MG63 (cell line): ENCODE data around the gene MS4A6A. TPM values are rescaled to one million over a fixed set of nuclear protein-coding genes. Genes with fewer than 3 reads are reported as not detected.
A peak's percentile ranks its signal among the peaks of the same experiment; 100 is the strongest.
"Not testable (repeated sequence)": the region's sequence is repeated elsewhere in the genome, so short reads cannot be mapped to it uniquely, and the experiment has no call there.

Source experiments
- DNase-seq: peaks from one replicate; pipeline ENCODE4 v3.0.0-alpha.2; 2020
- H3K27me3 ChIP-seq: fragments of 250-450 bp; sonication (Bioruptor Pico); 2 replicates; pipeline ENCODE4 v1.5.1; 2020; ENCODE audit warnings: mild to moderate bottlenecking, moderate library complexity
- H3K36me3 ChIP-seq: fragments of 250-450 bp; sonication (Bioruptor Pico); 2 replicates; pipeline ENCODE4 v1.5.1; 2020; ENCODE audit warnings: mild to moderate bottlenecking, moderate library complexity
- H3K4me3 ChIP-seq: fragments of 250-450 bp; sonication (Bioruptor Pico); 2 replicates; pipeline ENCODE4 v1.5.1; 2020; ENCODE audit warnings: mild to moderate bottlenecking, moderate library complexity
- H3K9me3 ChIP-seq: fragments of 250-450 bp; sonication (Bioruptor Pico); 2 replicates; pipeline ENCODE4 v1.5.1; 2020; ENCODE audit warnings: mild to moderate bottlenecking, moderate library complexity
- total RNA-seq: library from RNA; depleted of rRNA; stranded (reverse); fragments of >200 nt; shearing (Covaris generic); gene quantifications from 2 replicates; pipeline ENCODE4 v1.2.3, GENCODE V29; 2014; ENCODE audit warnings: low replicate concordance

Gene MS4A6A
- total RNA-seq, 1 experiment from 2014 or later: not detected

DNA sequence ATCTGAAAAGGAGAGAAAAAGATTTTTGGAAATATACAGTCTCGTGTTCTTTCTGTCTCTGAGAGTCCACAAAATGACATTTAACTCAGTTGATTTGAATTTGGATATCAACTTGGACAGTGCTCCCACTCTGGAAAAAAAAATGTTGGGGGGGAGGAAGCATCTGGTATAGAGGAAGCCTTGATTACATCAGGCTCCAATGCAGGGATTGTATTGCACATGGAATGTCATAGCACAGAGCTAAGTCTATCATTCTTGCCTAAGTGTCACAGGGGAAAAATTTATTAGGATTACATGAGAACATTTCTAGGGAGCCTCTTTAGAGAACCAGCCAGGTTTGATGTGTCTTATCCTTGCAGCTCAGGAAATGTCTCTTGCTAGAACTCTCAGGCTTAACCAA lies 23.0 kb downstream of the MS4A6A start:
- Histone ChIP-seq H3K27me3 (no peaks in the 10 kb centered on the region), H3K9me3 (no peaks in the 10 kb centered on the region; the same call in 1 of the 2 replicates), H3K4me3 (no peak overlapping the region), H3K36me3 (no peaks in the 10 kb centered on the region)
- DNase-seq: no peak

DNA sequence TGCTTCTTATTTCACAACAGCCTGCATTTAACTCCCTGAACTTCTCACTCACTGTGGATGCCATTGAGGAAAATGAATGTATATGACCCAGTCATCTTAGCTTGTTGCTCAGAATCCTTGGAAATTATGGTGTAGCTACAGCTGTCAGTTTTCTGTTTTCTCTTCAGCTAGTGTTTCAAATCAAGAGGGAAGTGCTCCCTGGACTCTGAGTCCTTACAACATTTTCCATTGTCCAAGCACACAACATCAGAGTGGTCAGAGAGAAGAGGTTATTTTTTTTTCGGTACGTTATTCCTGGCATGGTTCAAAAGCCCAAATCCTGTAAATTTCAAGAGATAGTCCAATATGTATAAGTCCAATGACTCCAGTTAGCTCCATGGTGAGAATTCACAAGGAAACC lies 23.6 kb downstream of the MS4A6A start:
- no peaks in the 10 kb centered on the region for H3K27me3 ChIP-seq
- no peak for DNase-seq
- H3K36me3 ChIP-seq: no peaks in the 10 kb centered on the region
- H3K9me3 ChIP-seq: no peaks in the 10 kb centered on the region
- no peak overlapping the region for H3K4me3 ChIP-seq

- no peaks in the 10 kb centered on the region for H3K36me3 ChIP-seq
- DNase-seq: no peak
- no peaks in the 10 kb centered on the region for H3K27me3 ChIP-seq
- no peak overlapping the region for H3K4me3 ChIP-seq
- H3K9me3 ChIP-seq: no peaks in the 10 kb centered on the region
Measured at GRCh38 chr11:60158636-60159035, 24.2 kb downstream of the MS4A6A start.

DNA sequence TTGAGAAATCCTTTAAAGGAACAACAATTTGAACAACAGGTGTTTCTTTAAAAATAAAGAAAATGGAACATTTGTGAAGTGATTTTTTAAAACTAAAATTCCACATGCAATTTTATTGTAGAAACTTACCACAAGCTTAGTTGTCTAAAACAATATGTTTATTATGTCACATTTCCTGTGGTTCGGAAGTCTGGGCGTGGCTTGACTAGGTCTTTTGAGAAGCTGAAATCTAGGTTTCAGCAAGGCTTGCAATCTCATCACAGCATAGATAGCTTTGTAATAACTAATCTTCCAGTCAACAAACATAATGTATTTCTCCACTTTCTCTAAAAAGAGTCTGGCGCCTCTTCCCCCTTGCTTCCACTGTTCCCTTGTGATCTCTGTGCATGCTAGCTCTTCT lies 27.0 kb downstream of the MS4A6A start:
- H3K9me3 ChIP-seq: no peaks in the 10 kb centered on the region; the same call in 1 of the 2 replicates
- DNase-seq: no peak
- no peaks in the 10 kb centered on the region for H3K27me3 ChIP-seq
- H3K4me3 ChIP-seq: no peak overlapping the region
- no peaks in the 10 kb centered on the region for H3K36me3 ChIP-seq

GRCh38 chr11:60152727-60153126 lies 30.2 kb downstream of the MS4A6A start:
- H3K4me3 ChIP-seq, DNase-seq, H3K9me3 ChIP-seq, H3K36me3 ChIP-seq, H3K27me3 ChIP-seq: not testable (repeated sequence)

DNA sequence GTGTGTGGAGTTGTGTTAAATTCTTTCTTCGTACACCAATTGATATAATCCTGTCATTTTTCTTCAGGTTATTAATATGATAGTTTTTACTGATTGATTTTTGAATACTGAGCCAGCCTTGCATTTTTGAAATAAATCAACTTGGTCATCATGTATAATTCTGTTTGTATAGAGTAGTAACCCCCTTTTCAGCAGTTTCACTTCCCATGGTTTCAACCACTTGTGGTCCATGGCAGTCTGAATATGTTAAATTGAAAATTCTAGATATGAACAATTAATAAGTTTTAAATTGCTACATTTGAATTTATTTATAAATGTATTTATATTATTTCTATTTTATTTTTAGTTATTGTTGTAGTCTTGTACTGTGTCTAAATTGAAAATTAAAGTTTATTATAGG lies 32.6 kb downstream of the MS4A6A start:
- Histone ChIP-seq H3K4me3 (no peak overlapping the region), H3K36me3 (no peaks in the 10 kb centered on the region), H3K27me3 (no peaks in the 10 kb centered on the region), H3K9me3 (no peaks in the 10 kb centered on the region; the same call in 1 of the 2 replicates)
- no peak for DNase-seq

- Histone ChIP-seq H3K4me3 (no peak overlapping the region), H3K36me3 (no peaks in the 10 kb centered on the region), H3K9me3 (no peaks in the 10 kb centered on the region), H3K27me3 (no peaks in the 10 kb centered on the region)
- no peak for DNase-seq
Measured at GRCh38 chr11:60145677-60146076, 37.2 kb downstream of the MS4A6A start.

- no peaks in the 10 kb centered on the region for H3K27me3 ChIP-seq
- no peak for DNase-seq
- no peak overlapping the region for H3K4me3 ChIP-seq
- H3K9me3 ChIP-seq: no peaks in the 10 kb centered on the region
- no peaks in the 10 kb centered on the region for H3K36me3 ChIP-seq
Measured at GRCh38 chr11:60143768-60144167, 39.1 kb downstream of the MS4A6A start.

DNA sequence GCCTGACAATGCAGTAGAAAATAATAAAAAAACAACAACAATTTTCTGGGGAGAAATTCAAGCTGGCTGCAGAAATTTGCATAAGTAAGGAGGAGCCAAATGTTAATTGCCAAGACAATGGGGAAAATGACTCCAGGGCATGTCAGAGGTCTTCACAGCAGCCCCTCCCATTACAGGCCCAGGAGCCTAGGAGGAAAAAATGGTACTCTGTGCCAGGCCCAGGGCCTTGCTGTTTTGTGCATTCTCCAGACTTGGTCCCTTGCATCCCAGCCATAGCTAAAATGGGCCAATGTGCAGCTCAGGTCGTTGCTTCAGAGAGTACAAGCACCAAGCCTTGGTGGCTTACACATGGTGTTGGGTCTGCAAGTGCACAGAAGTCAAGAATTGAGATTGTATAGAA lies 49.0 kb downstream of the MS4A6A start:
- Histone ChIP-seq H3K9me3 (no peaks in the 10 kb centered on the region; the same call in 1 of the 2 replicates), H3K4me3 (no peak overlapping the region), H3K27me3 (no peaks in the 10 kb centered on the region), H3K36me3 (no peaks in the 10 kb centered on the region)
- no peak for DNase-seq

GRCh38 chr11:60131912-60132311 lies 51.0 kb downstream of the MS4A6A start:
- no peak overlapping the region for H3K4me3 ChIP-seq

DNA sequence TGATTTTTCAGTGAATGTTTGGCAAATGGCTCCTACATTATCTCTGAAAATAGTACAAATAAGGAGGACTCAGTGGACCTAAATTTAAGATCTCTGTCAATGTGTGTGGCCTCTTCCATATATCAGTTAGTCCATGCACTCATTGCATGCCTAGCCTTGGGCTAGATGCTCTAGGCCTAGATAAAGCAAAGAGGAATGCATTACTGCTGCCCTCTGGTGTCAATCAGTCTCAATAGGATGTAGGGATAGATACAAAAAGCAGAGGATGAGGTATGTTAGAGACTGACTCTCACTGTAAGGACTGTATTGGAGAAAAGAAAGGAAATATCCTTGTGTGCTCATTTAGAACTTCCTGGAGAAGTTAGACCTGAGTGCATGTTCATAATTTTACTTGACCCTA lies 52.4 kb downstream of the MS4A6A start:
- Histone ChIP-seq H3K4me3 (no peak overlapping the region), H3K9me3 (no peaks in the 10 kb centered on the region; the same call in 1 of the 2 replicates), H3K27me3 (no peaks in the 10 kb centered on the region), H3K36me3 (no peaks in the 10 kb centered on the region)
- peak; percentile 26 for DNase-seq

More at GRCh38 chr11:60131912-60132311, 51.0 kb downstream of the MS4A6A start:
- Histone ChIP-seq H3K36me3 (no peaks in the 10 kb centered on the region), H3K9me3 (no peaks in the 10 kb centered on the region; the same call in 1 of the 2 replicates), H3K27me3 (no peaks in the 10 kb centered on the region)
- DNase-seq: no peak

- DNase-seq: no peak
- H3K4me3 ChIP-seq: no peak overlapping the region
Measured at GRCh38 chr11:60129853-60130252, 53.0 kb downstream of the MS4A6A start.

DNA sequence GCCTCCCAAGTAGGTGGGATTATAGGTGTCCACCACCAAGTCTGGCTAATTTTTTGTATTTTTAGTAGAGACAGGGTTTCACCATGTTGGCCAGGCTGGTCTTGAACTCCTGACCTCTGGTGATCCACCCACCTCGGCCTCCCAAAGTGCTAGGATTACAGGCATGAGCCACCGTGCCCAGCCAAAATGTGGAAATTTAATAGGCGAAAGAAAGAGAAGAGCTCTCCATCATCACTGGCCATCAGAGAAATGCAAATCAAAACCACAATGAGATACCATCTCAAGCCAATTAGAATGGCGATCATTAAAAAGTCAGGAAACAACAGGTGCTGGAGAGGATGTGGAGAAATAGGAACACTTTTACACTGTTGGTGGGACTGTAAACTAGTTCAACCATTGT lies 54.0 kb downstream of the MS4A6A start:
- not testable (repeated sequence) for DNase-seq, H3K27me3 ChIP-seq, H3K36me3 ChIP-seq, H3K9me3 ChIP-seq, H3K4me3 ChIP-seq

More at GRCh38 chr11:60129853-60130252, 53.0 kb downstream of the MS4A6A start:
- H3K27me3 ChIP-seq: no peaks in the 10 kb centered on the region
- H3K36me3 ChIP-seq: no peaks in the 10 kb centered on the region
- no peaks in the 10 kb centered on the region; the same call in 1 of the 2 replicates for H3K9me3 ChIP-seq

GRCh38 chr11:60128376-60128775 lies 54.5 kb downstream of the MS4A6A start:
- Histone ChIP-seq H3K4me3 (no peak overlapping the region), H3K9me3 (no peaks in the 10 kb centered on the region), H3K27me3 (no peaks in the 10 kb centered on the region), H3K36me3 (no peaks in the 10 kb centered on the region)
- DNase-seq: no peak

- no peaks in the 10 kb centered on the region for H3K36me3 ChIP-seq
- DNase-seq: peak; percentile 5
- no peaks in the 10 kb centered on the region for H3K9me3 ChIP-seq
- no peak overlapping the region for H3K4me3 ChIP-seq
- H3K27me3 ChIP-seq: no peaks in the 10 kb centered on the region
Measured at GRCh38 chr11:60127311-60127811, 55.5 kb downstream of the MS4A6A start.

DNA sequence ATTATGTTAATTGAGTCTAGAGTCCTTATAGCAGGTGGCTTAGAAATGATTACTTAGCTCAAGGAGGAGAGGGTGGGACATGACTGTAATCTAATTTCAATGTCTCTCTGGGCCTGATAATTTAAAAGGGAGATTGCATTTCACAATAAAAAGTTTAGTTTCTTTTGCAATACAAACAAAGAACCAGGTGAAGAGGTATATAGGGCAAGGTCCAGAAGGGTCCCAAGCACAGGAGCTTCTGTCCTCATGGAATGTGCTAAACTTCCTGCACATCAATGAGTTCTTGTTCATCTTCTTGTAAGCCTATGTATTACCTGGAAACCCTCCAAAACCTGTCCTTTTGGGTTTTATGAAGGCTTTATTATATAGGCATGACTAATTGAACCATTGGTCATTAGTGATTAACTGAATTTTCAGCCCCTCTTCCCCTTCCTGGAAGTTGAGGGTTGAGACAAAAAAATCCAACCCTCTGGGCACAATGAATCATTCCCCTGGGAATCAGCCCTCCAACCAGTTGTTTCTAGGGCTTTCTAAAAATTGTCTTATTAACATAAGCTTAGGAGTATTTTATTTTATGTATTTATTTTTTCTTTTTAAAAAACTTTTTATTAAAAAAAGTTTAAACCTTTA lies 56.8 kb downstream of the MS4A6A start:
- Histone ChIP-seq H3K9me3 (no peaks in the 10 kb centered on the region), H3K36me3 (no peaks in the 10 kb centered on the region), H3K27me3 (no peaks in the 10 kb centered on the region), H3K4me3 (no peak overlapping the region)
- no peak for DNase-seq

DNA sequence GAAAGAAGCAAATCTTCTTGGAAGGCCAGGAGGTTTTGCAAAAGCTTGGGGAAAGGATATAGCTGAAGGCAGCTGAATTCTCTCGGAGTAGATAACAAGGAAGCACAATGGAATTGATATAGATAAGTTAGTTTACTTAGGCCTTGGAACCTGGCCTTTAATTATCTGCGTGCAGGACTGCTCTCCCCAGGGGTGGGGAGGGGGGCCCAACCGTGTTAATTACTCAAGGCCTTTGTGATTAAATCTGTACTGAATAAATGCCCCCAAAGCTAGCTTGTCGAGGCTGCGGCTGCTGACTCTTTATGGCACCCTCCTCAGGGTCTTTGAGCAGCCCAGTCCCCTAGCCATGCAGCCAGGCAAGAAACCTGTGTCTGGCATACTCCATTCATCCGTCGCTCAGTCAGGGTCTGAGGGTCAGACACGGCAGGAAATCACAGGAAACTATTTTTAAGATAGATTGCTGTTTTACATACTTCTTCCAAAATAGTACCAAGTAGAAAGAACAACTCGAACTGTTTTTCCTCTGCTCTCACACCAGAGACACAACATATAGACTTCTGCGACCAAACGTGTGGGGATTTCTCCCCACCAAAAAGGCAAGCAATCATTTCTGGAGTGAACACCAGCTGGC lies 58.0 kb downstream of the MS4A6A start:
- no peaks in the 10 kb centered on the region for H3K36me3 ChIP-seq
- no peaks in the 10 kb centered on the region for H3K9me3 ChIP-seq
- no peaks in the 10 kb centered on the region for H3K27me3 ChIP-seq
- DNase-seq: no peak
- no peak overlapping the region for H3K4me3 ChIP-seq
